ENCODE measurements around the gene GSG1L. TPM values are rescaled to one million over a fixed set of nuclear protein-coding genes. Genes with fewer than 3 reads are reported as not detected.
A peak's percentile ranks its signal among the peaks of the same experiment; 100 is the strongest.

The GSG1L gene
- total RNA-seq, 4 donors from 2014 or later: not detected

GRCh38 chr16:27801289-27801945 is 262.1 kb downstream of the GSG1L start:
- Histone ChIP-seq H3K36me3 (no peaks in the 10 kb centered on the region), H3K4me3 (no peak overlapping the region), H3K27ac (no peak overlapping the region), H3K27me3 (no peaks in the 10 kb centered on the region), H3K4me1 (no peaks in the 10 kb centered on the region), H3K9me3 (no peaks in the 10 kb centered on the region)
- DNase-seq: no peak
- TF ChIP-seq POLR2A (IDR thresholded peaks at IDR 0.05) (no peak), CTCF (IDR thresholded peaks at IDR 0.05) (no peak)

DNA sequence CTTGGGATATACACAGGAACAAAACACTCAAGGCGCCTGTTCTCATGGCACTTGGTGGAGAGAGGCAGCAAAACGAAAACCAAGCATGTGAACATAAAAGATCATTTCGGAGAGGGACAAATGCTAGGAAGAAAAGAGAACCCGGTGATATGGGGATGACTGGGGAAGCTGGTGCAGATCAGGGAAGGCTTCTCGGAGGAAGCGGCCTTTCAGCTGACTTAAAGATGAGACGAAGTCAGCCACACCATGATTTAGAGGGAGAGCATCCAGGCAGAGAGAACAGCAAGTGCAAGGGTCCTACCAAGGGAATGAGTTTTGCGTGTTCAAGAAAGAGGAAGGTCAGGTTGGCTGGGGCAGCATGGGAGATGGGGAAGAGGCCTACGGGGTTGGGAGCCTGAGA is 262.7 kb downstream of the GSG1L start:
- TF ChIP-seq CTCF (IDR thresholded peaks at IDR 0.05) (no peak), POLR2A (IDR thresholded peaks at IDR 0.05) (no peak)
- no peak for DNase-seq
- no peaks in the 10 kb centered on the region for H3K4me1 ChIP-seq
- H3K27me3 ChIP-seq: no peaks in the 10 kb centered on the region
- H3K27ac ChIP-seq: no peak overlapping the region
- H3K4me3 ChIP-seq: no peak overlapping the region
- H3K36me3 ChIP-seq: no peaks in the 10 kb centered on the region
- H3K9me3 ChIP-seq: no peaks in the 10 kb centered on the region

DNA sequence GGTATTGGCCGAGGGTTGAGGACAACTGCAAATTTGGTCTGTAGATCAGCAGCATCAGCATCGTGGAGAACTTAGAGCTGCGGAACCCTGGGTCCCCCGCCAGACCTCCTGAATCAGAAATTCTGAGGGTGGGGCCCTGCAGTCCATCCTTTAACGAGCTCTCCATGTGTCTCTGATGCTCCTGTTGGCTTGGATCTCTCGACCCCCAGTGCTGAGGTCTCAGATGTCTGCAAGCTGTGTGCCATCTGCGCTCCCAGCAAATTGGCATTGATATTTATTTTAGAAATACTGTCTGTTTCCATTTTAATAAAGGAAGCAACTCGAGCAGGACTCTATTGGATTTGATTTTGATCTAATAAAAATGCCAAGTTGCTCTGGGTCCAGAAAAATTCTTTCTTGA is 263.6 kb downstream of the GSG1L start:
- DNase-seq: no peak
- TF ChIP-seq CTCF (IDR thresholded peaks at IDR 0.05) (no peak), POLR2A (IDR thresholded peaks at IDR 0.05) (no peak)
- no peak overlapping the region for H3K4me3 ChIP-seq
- H3K27me3 ChIP-seq: no peaks in the 10 kb centered on the region
- no peaks in the 10 kb centered on the region for H3K36me3 ChIP-seq
- no peaks in the 10 kb centered on the region for H3K9me3 ChIP-seq
- H3K27ac ChIP-seq: no peak overlapping the region
- no peaks in the 10 kb centered on the region for H3K4me1 ChIP-seq

GRCh38 chr16:27798241-27798640 is 265.3 kb downstream of the GSG1L start:
- no peak overlapping the region for H3K27ac ChIP-seq
- no peaks in the 10 kb centered on the region for H3K36me3 ChIP-seq

DNA sequence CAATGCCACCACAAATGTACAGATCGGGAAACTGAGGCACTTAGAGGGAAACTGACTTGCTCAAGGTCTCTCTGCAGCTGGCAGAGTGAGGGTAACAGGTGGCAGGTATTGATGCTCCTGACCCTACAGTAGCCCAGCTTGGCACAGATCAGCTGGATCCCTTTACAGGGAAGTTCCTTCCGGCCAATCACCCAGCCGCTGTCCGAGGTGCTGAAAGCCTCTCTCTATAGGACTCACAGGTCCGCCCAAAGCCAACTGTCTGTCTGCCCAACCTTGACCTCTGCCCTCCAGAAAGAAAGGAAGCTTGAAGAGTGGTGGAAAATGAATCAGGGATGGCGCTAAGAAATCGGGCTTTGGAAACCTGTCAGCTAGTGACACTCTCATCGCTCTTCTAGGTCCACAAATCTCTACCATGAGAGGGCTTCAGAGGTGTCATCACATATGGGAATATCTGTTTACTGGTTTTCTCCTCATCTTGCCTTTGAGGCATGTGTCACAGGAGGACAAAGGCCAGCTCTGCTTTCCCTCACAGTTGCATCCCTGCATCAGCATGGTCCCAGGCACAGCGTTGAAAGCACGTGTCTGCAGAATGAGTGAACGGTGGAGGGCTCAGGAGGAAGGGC is 267.4 kb downstream of the GSG1L start:
- no peaks in the 10 kb centered on the region for H3K27me3 ChIP-seq
- TF ChIP-seq POLR2A (IDR thresholded peaks at IDR 0.05) (no peak), CTCF (IDR thresholded peaks at IDR 0.05) (no peak)
- H3K4me1 ChIP-seq: no peaks in the 10 kb centered on the region
- H3K27ac ChIP-seq: no peak overlapping the region
- H3K9me3 ChIP-seq: no peaks in the 10 kb centered on the region
- no peak overlapping the region for H3K4me3 ChIP-seq
- peak in 1 of 3 donors; percentile 53 for DNase-seq
- no peaks in the 10 kb centered on the region for H3K36me3 ChIP-seq

More at GRCh38 chr16:27798241-27798640, 265.3 kb downstream of the GSG1L start:
- DNase-seq: no peak
- Histone ChIP-seq H3K4me3 (no peak overlapping the region), H3K9me3 (no peaks in the 10 kb centered on the region), H3K4me1 (no peaks in the 10 kb centered on the region), H3K27me3 (no peaks in the 10 kb centered on the region)
- TF ChIP-seq CTCF (IDR thresholded peaks at IDR 0.05) (no peak), POLR2A (IDR thresholded peaks at IDR 0.05) (no peak)
